ENCODE measurements around the gene FRS2. TPM values are rescaled to one million over a fixed set of nuclear protein-coding genes. Genes with fewer than 3 reads are reported as not detected.

The FRS2 gene
- total RNA-seq, 4 donors from 2014 or later = 52.0 to 79.0 (median 61.0) TPM

DNA sequence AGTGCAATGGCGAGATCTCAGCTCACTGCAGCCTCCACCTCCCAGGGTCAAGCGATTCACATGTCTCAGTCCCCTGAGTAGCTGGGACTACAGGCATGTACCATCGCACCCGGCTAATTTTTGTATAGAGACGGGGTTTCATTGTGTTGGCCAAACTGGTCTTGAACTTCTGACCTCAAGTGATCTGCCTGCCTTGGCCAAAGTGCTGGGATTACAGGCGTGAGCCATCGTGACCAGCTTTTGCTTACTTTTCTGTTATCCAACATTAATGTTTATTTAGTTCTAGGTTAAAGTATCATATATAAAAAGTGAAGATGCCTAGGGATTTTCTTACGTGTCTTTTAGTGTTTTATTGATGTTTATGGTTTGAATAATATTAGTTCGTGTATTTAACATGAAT lies 86.2 kb downstream of the FRS2 start:
- H3K27me3 ChIP-seq = no peaks in the 10 kb centered on the region
- peaks cover 5 to 9% of the 10 kb centered on the region in 2 donors for H3K4me1 ChIP-seq
- H3K36me3 ChIP-seq = no peaks in the 10 kb centered on the region
- no peak for TF ChIP-seq POLR2A (IDR thresholded peaks at IDR 0.05)
- TF ChIP-seq, protein P1, sequence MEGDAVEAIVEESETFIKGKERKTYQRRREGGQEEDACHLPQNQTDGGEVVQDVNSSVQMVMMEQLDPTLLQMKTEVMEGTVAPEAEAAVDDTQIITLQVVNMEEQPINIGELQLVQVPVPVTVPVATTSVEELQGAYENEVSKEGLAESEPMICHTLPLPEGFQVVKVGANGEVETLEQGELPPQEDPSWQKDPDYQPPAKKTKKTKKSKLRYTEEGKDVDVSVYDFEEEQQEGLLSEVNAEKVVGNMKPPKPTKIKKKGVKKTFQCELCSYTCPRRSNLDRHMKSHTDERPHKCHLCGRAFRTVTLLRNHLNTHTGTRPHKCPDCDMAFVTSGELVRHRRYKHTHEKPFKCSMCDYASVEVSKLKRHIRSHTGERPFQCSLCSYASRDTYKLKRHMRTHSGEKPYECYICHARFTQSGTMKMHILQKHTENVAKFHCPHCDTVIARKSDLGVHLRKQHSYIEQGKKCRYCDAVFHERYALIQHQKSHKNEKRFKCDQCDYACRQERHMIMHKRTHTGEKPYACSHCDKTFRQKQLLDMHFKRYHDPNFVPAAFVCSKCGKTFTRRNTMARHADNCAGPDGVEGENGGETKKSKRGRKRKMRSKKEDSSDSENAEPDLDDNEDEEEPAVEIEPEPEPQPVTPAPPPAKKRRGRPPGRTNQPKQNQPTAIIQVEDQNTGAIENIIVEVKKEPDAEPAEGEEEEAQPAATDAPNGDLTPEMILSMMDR (IDR thresholded peaks at IDR 0.05) = no peak
- WGBS, 2 donors = 95 to 96% methylated on average over 9 of the region's 9 CpGs
- no peaks in the 10 kb centered on the region for H3K9me3 ChIP-seq
- H3K4me3 ChIP-seq (replicated peaks in 1 of 3) = no peak overlapping the region
- no peak overlapping the region for H3K27ac ChIP-seq
- DNase-seq = no peak
- intact Hi-C loops (cut with DNase I) = no loop called here

DNA sequence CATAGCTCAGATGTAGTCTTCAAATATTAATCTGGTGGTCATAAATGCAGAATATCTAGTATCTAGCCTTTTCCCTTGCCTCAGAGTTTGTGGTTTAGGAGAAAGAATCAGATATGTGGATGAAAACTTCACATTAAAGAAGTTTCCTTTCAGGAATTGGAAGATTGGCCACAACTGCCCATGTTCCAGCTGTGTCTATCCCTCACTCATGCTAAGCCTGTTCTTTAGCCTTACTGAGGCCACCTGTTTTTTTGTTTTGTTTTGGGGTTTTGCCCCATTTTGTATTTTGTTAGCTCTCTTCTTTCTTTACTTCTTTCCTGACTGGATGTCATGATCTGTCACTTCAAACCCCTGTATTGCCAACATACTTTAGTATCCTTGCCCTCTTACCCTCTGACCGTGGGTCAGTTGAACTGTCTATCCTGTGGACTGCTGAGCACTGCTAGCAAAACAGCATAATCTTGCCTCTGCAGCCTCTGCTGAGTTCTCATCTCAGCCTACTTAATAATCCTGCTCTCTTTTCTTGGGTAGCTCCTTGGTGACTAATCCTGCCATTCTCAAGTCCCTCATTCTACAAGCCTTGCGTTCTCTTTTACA lies 93.1 kb downstream of the FRS2 start:
- intact Hi-C loops (cut with DNase I) = no loop called here
- no peaks in the 10 kb centered on the region for H3K9me3 ChIP-seq
- TF ChIP-seq, protein P1 (IDR thresholded peaks at IDR 0.05) = no peak
- TF ChIP-seq POLR2A (IDR thresholded peaks at IDR 0.05) = no peak
- no peak for DNase-seq
- H3K27me3 ChIP-seq = no peaks in the 10 kb centered on the region
- no peak overlapping the region for H3K4me3 ChIP-seq (replicated peaks in 1 of 3)
- 93 to 98% methylated on average over 2 of the region's 2 CpGs for WGBS, 2 donors
- no peaks in the 10 kb centered on the region for H3K4me1 ChIP-seq
- no peaks in the 10 kb centered on the region for H3K36me3 ChIP-seq
- no peak overlapping the region for H3K27ac ChIP-seq

DNA sequence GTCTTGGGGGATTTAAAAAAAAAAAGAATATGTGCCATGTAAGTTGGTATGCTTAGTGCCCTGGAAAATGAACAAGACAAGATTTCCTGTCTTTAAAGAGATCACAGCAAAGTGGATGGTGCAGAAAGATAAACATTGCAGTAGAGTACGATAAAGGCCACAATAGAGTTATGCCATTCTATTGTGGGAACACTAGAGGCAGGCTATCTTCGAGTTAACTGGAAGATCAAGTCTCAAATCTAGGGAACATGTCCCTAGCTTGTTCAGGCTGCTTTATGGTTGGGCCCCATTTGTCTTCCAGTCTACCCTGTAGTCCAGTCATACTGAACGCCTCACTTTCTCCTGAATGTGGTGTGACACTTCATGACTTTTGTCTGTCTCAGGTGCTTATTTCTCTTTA lies 96.4 kb downstream of the FRS2 start:
- intact Hi-C loops (cut with DNase I) = no loop called here

DNA sequence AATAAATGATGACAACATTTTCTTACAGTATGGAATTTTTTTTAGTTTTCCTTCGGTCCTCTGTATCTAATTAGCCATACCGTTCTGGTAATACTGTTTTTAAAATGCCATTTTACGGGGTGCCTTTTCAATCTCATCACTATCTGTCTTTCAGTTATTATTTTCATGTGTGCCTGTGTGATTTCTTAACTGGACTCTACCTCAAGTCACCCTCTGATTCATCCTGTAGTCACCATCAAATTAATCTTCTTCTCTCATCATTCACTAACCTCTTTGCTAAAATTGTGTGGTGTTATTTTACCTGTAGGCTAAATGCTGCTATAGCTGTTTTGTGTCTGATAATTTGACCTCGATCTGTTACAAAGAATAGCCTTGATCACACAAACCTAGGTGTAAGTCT lies 99.0 kb downstream of the FRS2 start:
- H3K9me3 ChIP-seq = no peaks in the 10 kb centered on the region
- intact Hi-C loops (cut with DNase I) = no loop called here
- 81 to 95% methylated on average over 4 of the region's 4 CpGs for WGBS, 2 donors
- H3K4me3 ChIP-seq (replicated peaks in 1 of 3) = no peak overlapping the region
- H3K4me1 ChIP-seq = no peaks in the 10 kb centered on the region
- H3K27me3 ChIP-seq = no peaks in the 10 kb centered on the region
- H3K36me3 ChIP-seq = peaks cover 8 to 9% of the 10 kb centered on the region in 2 donors
- no peak for DNase-seq
- TF ChIP-seq, protein P1 (IDR thresholded peaks at IDR 0.05) = no peak
- no peak for TF ChIP-seq POLR2A (IDR thresholded peaks at IDR 0.05)
- no peak overlapping the region for H3K27ac ChIP-seq

More for the DNA sequence above, 96.4 kb downstream of the FRS2 start:
- DNase-seq = no peak
- Histone ChIP-seq H3K36me3 (no peaks in the 10 kb centered on the region), H3K27me3 (no peaks in the 10 kb centered on the region), H3K9me3 (no peaks in the 10 kb centered on the region), H3K4me1 (no peaks in the 10 kb centered on the region), H3K27ac (no peak overlapping the region), H3K4me3 (replicated peaks in 1 of 3) (no peak overlapping the region)
- WGBS, 2 donors = 78 to 81% methylated on average over 3 of the region's 3 CpGs
- no peak for TF ChIP-seq POLR2A (IDR thresholded peaks at IDR 0.05)

DNA sequence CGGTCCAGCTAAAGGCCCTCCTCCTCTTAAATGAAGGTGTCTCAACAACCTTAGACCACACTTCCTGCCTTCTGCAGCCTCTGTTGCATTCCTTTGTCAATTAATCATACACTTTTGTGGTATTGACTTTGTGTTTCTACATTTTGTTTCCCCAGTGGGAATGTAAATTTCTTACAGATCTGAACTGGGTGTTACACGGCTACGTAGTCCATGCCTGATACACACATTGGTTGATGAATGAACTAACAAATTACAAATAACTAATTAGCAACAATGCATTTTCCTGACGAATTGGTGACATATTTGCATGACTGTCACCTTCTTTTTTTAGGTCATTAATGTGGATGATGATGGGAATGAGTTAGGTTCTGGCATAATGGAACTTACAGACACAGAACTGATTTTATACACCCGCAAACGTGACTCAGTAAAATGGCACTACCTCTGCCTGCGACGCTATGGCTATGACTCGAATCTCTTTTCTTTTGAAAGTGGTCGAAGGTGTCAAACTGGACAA lies 99.9 kb downstream of the FRS2 start:
- intact Hi-C loops (cut with DNase I) = loop anchor here (2.0 to 5.0 kb wide), 2 partner anchors 99 to 153 kb away; partner anchors contain the start of gene FRS2
- DNase-seq = no peak
- Histone ChIP-seq H3K36me3 (peaks cover 14% of the 10 kb centered on the region in 2 donors), H3K27ac (no peak overlapping the region), H3K4me1 (no peaks in the 10 kb centered on the region), H3K4me3 (replicated peaks in 1 of 3) (no peak overlapping the region), H3K27me3 (no peaks in the 10 kb centered on the region), H3K9me3 (no peaks in the 10 kb centered on the region)
- TF ChIP-seq, protein P1 (IDR thresholded peaks at IDR 0.05) = no peak
- no peak for TF ChIP-seq POLR2A (IDR thresholded peaks at IDR 0.05)
- WGBS, 2 donors = 92 to 93% methylated on average over 10 of the region's 10 CpGs
